ENCODE measurements around the gene AARS2. TPM values are rescaled to one million over a fixed set of nuclear protein-coding genes. Genes with fewer than 3 reads are reported as not detected.

The AARS2 gene
- total RNA-seq, 1 donor from 2014 or later = 7.9 TPM

GRCh38 chr6:44301782-44302564 lies 11.2 kb downstream of the AARS2 start:
- Mint-ChIP-seq H3K9me3 (ENCODE audit: low read depth) (no peaks in the 10 kb centered on the region), H3K36me3 (ENCODE audit: low read depth) (peaks cover 35% of the 10 kb centered on the region), H3K4me1 (ENCODE audit: low read depth) (peaks cover 6% of the 10 kb centered on the region), H3K27ac (ENCODE audit: unreplicated experiment) (no peak overlapping the region), H3K4me3 (ENCODE audit: unreplicated experiment) (no peak overlapping the region), H3K27me3 (ENCODE audit: low read depth) (peaks cover 12% of the 10 kb centered on the region)
- DNase-seq (ENCODE audit: low spot score) = no peak
- no peak for TF ChIP-seq CTCF (IDR thresholded peaks at IDR 0.05)

- Mint-ChIP-seq H3K9me3 (ENCODE audit: low read depth) (no peaks in the 10 kb centered on the region), H3K4me3 (ENCODE audit: unreplicated experiment) (no peak overlapping the region), H3K27me3 (ENCODE audit: low read depth) (peaks cover 20% of the 10 kb centered on the region), H3K4me1 (ENCODE audit: low read depth) (peaks cover 6% of the 10 kb centered on the region), H3K27ac (ENCODE audit: unreplicated experiment) (no peak overlapping the region), H3K36me3 (ENCODE audit: low read depth) (peaks cover 34% of the 10 kb centered on the region)
- DNase-seq (ENCODE audit: low spot score) = peak; percentile 84
- TF ChIP-seq CTCF (IDR thresholded peaks at IDR 0.05) = no peak
Measured at GRCh38 chr6:44301106-44301505, 12.0 kb downstream of the AARS2 start.

GRCh38 chr6:44300292-44300823 lies 12.8 kb downstream of the AARS2 start:
- H3K9me3 Mint-ChIP-seq (ENCODE audit: low read depth) = no peaks in the 10 kb centered on the region
- peak; percentile 84 for DNase-seq (ENCODE audit: low spot score)
- no peak overlapping the region for H3K4me3 Mint-ChIP-seq (ENCODE audit: unreplicated experiment)
- peaks cover 28% of the 10 kb centered on the region for H3K36me3 Mint-ChIP-seq (ENCODE audit: low read depth)
- H3K27me3 Mint-ChIP-seq (ENCODE audit: low read depth) = peaks cover 25% of the 10 kb centered on the region
- no peak for TF ChIP-seq CTCF (IDR thresholded peaks at IDR 0.05)
- no peak overlapping the region for H3K27ac Mint-ChIP-seq (ENCODE audit: unreplicated experiment)
- peaks cover 6% of the 10 kb centered on the region for H3K4me1 Mint-ChIP-seq (ENCODE audit: low read depth)

GRCh38 chr6:44298864-44299263 lies 14.3 kb downstream of the AARS2 start:
- Mint-ChIP-seq H3K36me3 (ENCODE audit: low read depth) (peaks cover 26% of the 10 kb centered on the region), H3K4me3 (ENCODE audit: unreplicated experiment) (no peak overlapping the region), H3K27ac (ENCODE audit: unreplicated experiment) (no peak overlapping the region), H3K4me1 (ENCODE audit: low read depth) (peaks cover 6% of the 10 kb centered on the region), H3K27me3 (ENCODE audit: low read depth) (peaks cover 35% of the 10 kb centered on the region), H3K9me3 (ENCODE audit: low read depth) (no peaks in the 10 kb centered on the region)
- no peak for DNase-seq (ENCODE audit: low spot score)
- no peak for TF ChIP-seq CTCF (IDR thresholded peaks at IDR 0.05)

- peaks cover 24% of the 10 kb centered on the region for H3K36me3 Mint-ChIP-seq (ENCODE audit: low read depth)
- no peaks in the 10 kb centered on the region for H3K9me3 Mint-ChIP-seq (ENCODE audit: low read depth)
- peaks cover 6% of the 10 kb centered on the region for H3K4me1 Mint-ChIP-seq (ENCODE audit: low read depth)
- no peak for TF ChIP-seq CTCF (IDR thresholded peaks at IDR 0.05)
- H3K4me3 Mint-ChIP-seq (ENCODE audit: unreplicated experiment) = peak overlapping the region; percentile 62
- H3K27me3 Mint-ChIP-seq (ENCODE audit: low read depth) = peaks cover 38% of the 10 kb centered on the region
- no peak for DNase-seq (ENCODE audit: low spot score)
- no peak overlapping the region for H3K27ac Mint-ChIP-seq (ENCODE audit: unreplicated experiment)
Measured at GRCh38 chr6:44298055-44298803, 14.9 kb downstream of the AARS2 start.
